Liver (tissue), 9 donors: Measurements from ENCODE around the gene ABCB4. TPM values are rescaled to one million over a fixed set of nuclear protein-coding genes. Genes with fewer than 3 reads are reported as not detected.

ENCODE experiments used
- DNase-seq: peaks from one replicate; pipeline ENCODE4 v3.0.0-alpha.2; 2017; ENCODE audit warnings: low spot score
- H3K27ac ChIP-seq, 2 donors: one replicate each; pipeline ENCODE4 v1.7.0; 2013; ENCODE audit warnings: inconsistent platforms in 2 of 2, low read length in 2 of 2, control low read depth in 1 of 2, low read depth in 1 of 2, mild to moderate bottlenecking in 1 of 2
- H3K27me3 ChIP-seq, 4 donors: one replicate each; pipeline versions ENCODE4 v1.6.1 to v1.7.0; 2013; ENCODE audit warnings: low read length in 3 of 4, inconsistent platforms in 1 of 4, mild to moderate bottlenecking in 1 of 4, moderate library complexity in 1 of 4; ENCODE audit not compliant: control insufficient read depth in 4 of 4, insufficient read depth in 4 of 4
- H3K36me3 ChIP-seq, 4 donors: one replicate each; pipeline versions ENCODE4 v1.6.1 to v1.7.0; 2013; ENCODE audit warnings: low read length in 3 of 4, mild to moderate bottlenecking in 3 of 4, low read depth in 1 of 4, moderate library complexity in 1 of 4; ENCODE audit not compliant: control insufficient read depth in 4 of 4, insufficient read depth in 3 of 4
- H3K4me1 ChIP-seq, 4 donors: one replicate each; pipeline versions ENCODE4 v1.6.1 to v1.7.0; 2013; ENCODE audit warnings: low read length in 3 of 4, mild to moderate bottlenecking in 3 of 4, moderate library complexity in 1 of 4; ENCODE audit not compliant: control insufficient read depth in 4 of 4, insufficient read depth in 4 of 4
- H3K4me3 ChIP-seq, 3 donors: one replicate each; pipeline versions ENCODE4 v1.6.1 to v1.7.0; 2013; ENCODE audit warnings: low read length in 3 of 3, control low read depth in 1 of 3, low read depth in 1 of 3, mild to moderate bottlenecking in 1 of 3
- H3K9ac ChIP-seq, 2 donors: one replicate each; pipeline ENCODE4 v1.7.0; 2013; ENCODE audit warnings: low read length in 2 of 2, mild to moderate bottlenecking in 2 of 2, moderate library complexity in 2 of 2, control low read depth in 1 of 2, low read depth in 1 of 2
- H3K9me3 ChIP-seq, 4 donors: one replicate each; pipeline versions ENCODE4 v1.6.1 to v1.7.0; 2013; ENCODE audit warnings: low read length in 3 of 4; ENCODE audit not compliant: control insufficient read depth in 4 of 4
- EGR1 ChIP-seq, 2 donors: IDR thresholded peaks; 2 replicates each; pipeline ENCODE4 v1.6.1; 2016 to 2018; ENCODE audit warnings: antibody characterized with exemption in 2 of 2, low read depth in 2 of 2
- FOXA1 ChIP-seq: IDR thresholded peaks from 2 replicates; pipeline ENCODE4 v1.6.1; 2016; ENCODE audit warnings: antibody characterized with exemption
- FOXA2 ChIP-seq: IDR thresholded peaks from 2 replicates; pipeline ENCODE4 v1.6.1; 2016; ENCODE audit warnings: antibody characterized with exemption
- HNF4A ChIP-seq, 2 donors: conservative IDR thresholded peaks; 2 replicates each; pipeline ENCODE4 v1.6.1; 2016; ENCODE audit warnings: antibody characterized with exemption in 2 of 2, mild to moderate bottlenecking in 2 of 2
- HNF4G ChIP-seq: IDR thresholded peaks from 2 replicates; pipeline ENCODE4 v1.6.1; 2016; ENCODE audit warnings: antibody characterized with exemption
- JUND ChIP-seq, 2 donors: IDR thresholded peaks; 2 replicates each; pipeline ENCODE4 v1.6.1; 2016; ENCODE audit warnings: antibody characterized with exemption in 2 of 2
- NR2F2 ChIP-seq: IDR thresholded peaks from 2 replicates; pipeline ENCODE4 v1.6.1; 2016; ENCODE audit warnings: antibody characterized with exemption
- RAD21 ChIP-seq, 2 donors: IDR thresholded peaks; 2 replicates each; pipeline ENCODE4 v1.6.1; 2016; ENCODE audit warnings: antibody characterized with exemption in 2 of 2, mild to moderate bottlenecking in 2 of 2
- RXRA ChIP-seq, 2 donors: IDR thresholded peaks; 2 replicates each; pipeline ENCODE4 v1.6.1; 2017 to 2018; ENCODE audit warnings: antibody characterized with exemption in 2 of 2, mild to moderate bottlenecking in 1 of 2
- SP1 ChIP-seq: IDR thresholded peaks from 2 replicates; pipeline ENCODE4 v1.6.1; 2018; ENCODE audit warnings: antibody characterized with exemption, mild to moderate bottlenecking
- TAF1 ChIP-seq: conservative IDR thresholded peaks from 2 replicates; pipeline ENCODE4 v1.6.1; 2016; ENCODE audit warnings: antibody characterized with exemption, mild to moderate bottlenecking
- WGBS: extraction: QIAGEN DNeasy Blood & Tissue Kit; methylation state at CpG from one replicate; pipeline ENCODE4 v1.1.7; 2013; 5-methylcytosine and 5-hydroxymethylcytosine counted together
- polyA plus RNA-seq, 2 donors: library from polyadenylated mRNA; stranded (reverse) in 1 of 2; unstranded in 1 of 2; fragments of 200-250 nt in 1 of 2; fragments of >200 nt in 1 of 2; fragmentation: Nextera tagmentation in 1 of 2; extraction: Ambion mirVana in 1 of 2; gene quantifications; one replicate each; pipeline versions ENCODE4 v1.2.1 to v1.2.3, GENCODE V29; 2013 to 2015
- total RNA-seq, 2 donors: library from RNA; depleted of rRNA; stranded (reverse); fragments of >200 nt; gene quantifications; one replicate each; pipeline ENCODE4 v1.2.3, GENCODE V29; 2014
- TF ChIP-seq, protein P1 (sequence below): IDR thresholded peaks from 2 replicates; pipeline ENCODE4 v1.6.1; 2016; ENCODE audit warnings: antibody characterized with exemption, mild to moderate bottlenecking
- TF ChIP-seq, protein P2 (sequence below): IDR thresholded peaks from 2 replicates; pipeline ENCODE4 v1.6.1; 2016; ENCODE audit warnings: antibody characterized with exemption
- TF ChIP-seq, protein P3 (sequence below): fragments of 150-350 bp; IDR thresholded peaks from 2 replicates; pipeline ENCODE4 v1.5.1; 2017; ENCODE audit warnings: improper control_type of control experiment, low read depth, low read length; ENCODE audit not compliant: missing input control
- TF ChIP-seq, protein P4 (sequence below): IDR thresholded peaks from 2 replicates; pipeline ENCODE4 v1.6.1; 2016; ENCODE audit warnings: antibody characterized with exemption
- donor health status: healthy.
- donor health status: healthy.
- donor health status: healthy.
- donor health status: healthy.
- donor health status: healthy.

The ABCB4 gene
- total and polyA plus RNA-seq, 4 donors = 6.7 to 409 (median 77.6) TPM

DNA sequence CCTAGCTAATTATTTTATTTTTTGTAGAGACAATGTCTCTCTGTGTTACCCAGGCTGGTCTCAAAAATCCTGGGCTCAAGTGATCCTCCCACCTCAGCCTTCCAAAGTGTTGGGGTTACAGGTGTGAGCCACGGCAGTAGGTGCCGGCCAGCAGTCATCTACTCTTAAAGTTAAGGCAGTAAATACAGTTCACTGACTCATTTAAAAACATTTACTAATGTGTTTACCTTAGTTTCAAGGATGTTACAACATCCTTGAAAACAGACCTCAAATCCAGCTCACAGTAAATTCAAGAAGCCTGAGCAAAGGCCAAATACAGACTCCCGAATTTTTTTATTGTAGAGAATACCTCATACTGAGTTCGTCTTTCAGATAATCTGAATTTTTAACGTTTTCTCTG is 29.6 kb upstream of the ABCB4 start:
- no peak for DNase-seq
- no peaks in the 10 kb centered on the region for H3K27me3 ChIP-seq
- TF ChIP-seq RAD21 (IDR thresholded peaks at IDR 0.05) (no peak), HNF4A (conservative IDR thresholded peaks at IDR 0.05) (peak in 1 of 2 donors; percentile 13)
- 51% methylated on average over 5 of the region's 5 CpGs for WGBS
- H3K27ac ChIP-seq = peak overlapping the region; percentile 20 to 61
- H3K36me3 ChIP-seq = peaks cover 0 to 19% (median 6%) of the 10 kb centered on the region in 4 donors
- H3K9me3 ChIP-seq = no peaks in the 10 kb centered on the region
- H3K4me3 ChIP-seq = no peak overlapping the region
- no peak overlapping the region for H3K9ac ChIP-seq
- peaks cover 0 to 10% (median 9%) of the 10 kb centered on the region in 4 donors for H3K4me1 ChIP-seq

DNA sequence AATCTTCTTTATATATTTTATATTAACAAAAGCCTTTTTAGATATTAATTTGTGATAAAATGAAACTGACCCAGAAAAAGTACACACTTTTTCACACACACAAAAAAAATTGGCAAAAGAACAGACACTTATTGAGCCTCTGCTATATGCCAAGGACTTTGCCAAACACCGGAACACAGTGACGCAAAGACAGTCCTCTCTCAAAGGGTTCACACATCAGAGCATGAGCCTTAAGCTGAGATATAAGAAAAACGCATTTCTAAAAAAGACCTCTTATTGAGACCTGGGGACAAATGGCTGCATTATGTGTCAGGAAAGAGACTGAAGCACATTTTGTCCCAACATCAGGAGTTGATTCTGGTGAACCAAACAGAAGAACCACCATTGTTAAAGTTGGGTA is 24.0 kb upstream of the ABCB4 start:
- TF ChIP-seq HNF4A (conservative IDR thresholded peaks at IDR 0.05) = peak; percentile 53 to 71
- TF ChIP-seq, protein P1, sequence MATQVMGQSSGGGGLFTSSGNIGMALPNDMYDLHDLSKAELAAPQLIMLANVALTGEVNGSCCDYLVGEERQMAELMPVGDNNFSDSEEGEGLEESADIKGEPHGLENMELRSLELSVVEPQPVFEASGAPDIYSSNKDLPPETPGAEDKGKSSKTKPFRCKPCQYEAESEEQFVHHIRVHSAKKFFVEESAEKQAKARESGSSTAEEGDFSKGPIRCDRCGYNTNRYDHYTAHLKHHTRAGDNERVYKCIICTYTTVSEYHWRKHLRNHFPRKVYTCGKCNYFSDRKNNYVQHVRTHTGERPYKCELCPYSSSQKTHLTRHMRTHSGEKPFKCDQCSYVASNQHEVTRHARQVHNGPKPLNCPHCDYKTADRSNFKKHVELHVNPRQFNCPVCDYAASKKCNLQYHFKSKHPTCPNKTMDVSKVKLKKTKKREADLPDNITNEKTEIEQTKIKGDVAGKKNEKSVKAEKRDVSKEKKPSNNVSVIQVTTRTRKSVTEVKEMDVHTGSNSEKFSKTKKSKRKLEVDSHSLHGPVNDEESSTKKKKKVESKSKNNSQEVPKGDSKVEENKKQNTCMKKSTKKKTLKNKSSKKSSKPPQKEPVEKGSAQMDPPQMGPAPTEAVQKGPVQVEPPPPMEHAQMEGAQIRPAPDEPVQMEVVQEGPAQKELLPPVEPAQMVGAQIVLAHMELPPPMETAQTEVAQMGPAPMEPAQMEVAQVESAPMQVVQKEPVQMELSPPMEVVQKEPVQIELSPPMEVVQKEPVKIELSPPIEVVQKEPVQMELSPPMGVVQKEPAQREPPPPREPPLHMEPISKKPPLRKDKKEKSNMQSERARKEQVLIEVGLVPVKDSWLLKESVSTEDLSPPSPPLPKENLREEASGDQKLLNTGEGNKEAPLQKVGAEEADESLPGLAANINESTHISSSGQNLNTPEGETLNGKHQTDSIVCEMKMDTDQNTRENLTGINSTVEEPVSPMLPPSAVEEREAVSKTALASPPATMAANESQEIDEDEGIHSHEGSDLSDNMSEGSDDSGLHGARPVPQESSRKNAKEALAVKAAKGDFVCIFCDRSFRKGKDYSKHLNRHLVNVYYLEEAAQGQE = peak; percentile 26
- no peak for TF ChIP-seq FOXA2
- TF ChIP-seq, protein P2, sequence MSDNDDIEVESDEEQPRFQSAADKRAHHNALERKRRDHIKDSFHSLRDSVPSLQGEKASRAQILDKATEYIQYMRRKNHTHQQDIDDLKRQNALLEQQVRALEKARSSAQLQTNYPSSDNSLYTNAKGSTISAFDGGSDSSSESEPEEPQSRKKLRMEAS = peak; percentile 15
- peak; percentile 33 for TF ChIP-seq SP1
- peak in 1 of 2 donors; percentile 47 for TF ChIP-seq JUND (IDR thresholded peaks at IDR 0.05)
- TF ChIP-seq NR2F2 = no peak
- peak in 1 of 2 donors; percentile 45 for TF ChIP-seq RAD21 (IDR thresholded peaks at IDR 0.05)
- TF ChIP-seq, protein P3, sequence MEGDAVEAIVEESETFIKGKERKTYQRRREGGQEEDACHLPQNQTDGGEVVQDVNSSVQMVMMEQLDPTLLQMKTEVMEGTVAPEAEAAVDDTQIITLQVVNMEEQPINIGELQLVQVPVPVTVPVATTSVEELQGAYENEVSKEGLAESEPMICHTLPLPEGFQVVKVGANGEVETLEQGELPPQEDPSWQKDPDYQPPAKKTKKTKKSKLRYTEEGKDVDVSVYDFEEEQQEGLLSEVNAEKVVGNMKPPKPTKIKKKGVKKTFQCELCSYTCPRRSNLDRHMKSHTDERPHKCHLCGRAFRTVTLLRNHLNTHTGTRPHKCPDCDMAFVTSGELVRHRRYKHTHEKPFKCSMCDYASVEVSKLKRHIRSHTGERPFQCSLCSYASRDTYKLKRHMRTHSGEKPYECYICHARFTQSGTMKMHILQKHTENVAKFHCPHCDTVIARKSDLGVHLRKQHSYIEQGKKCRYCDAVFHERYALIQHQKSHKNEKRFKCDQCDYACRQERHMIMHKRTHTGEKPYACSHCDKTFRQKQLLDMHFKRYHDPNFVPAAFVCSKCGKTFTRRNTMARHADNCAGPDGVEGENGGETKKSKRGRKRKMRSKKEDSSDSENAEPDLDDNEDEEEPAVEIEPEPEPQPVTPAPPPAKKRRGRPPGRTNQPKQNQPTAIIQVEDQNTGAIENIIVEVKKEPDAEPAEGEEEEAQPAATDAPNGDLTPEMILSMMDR = no peak
- TF ChIP-seq HNF4G = no peak
- TF ChIP-seq EGR1 (IDR thresholded peaks at IDR 0.05; ENCODE audit: low read depth in 2 of 2) = no peak
- TF ChIP-seq, protein P4, sequence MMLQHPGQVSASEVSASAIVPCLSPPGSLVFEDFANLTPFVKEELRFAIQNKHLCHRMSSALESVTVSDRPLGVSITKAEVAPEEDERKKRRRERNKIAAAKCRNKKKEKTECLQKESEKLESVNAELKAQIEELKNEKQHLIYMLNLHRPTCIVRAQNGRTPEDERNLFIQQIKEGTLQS = no peak
- no peak for TF ChIP-seq TAF1
- no peak for TF ChIP-seq FOXA1
- peak; percentile 63 to 79 for TF ChIP-seq RXRA (IDR thresholded peaks at IDR 0.05)
- H3K36me3 ChIP-seq = no peaks in the 10 kb centered on the region
- DNase-seq = no peak
- H3K4me1 ChIP-seq = peaks cover 15 to 45% (median 29%) of the 10 kb centered on the region in 4 donors
- peak overlapping the region; percentile 19 to 32 for H3K27ac ChIP-seq
- no peak overlapping the region for H3K4me3 ChIP-seq
- no peaks in the 10 kb centered on the region for H3K9me3 ChIP-seq
- no peak overlapping the region for H3K9ac ChIP-seq
- H3K27me3 ChIP-seq = no peaks in the 10 kb centered on the region
- WGBS = 40% methylated on average over 3 of the region's 3 CpGs
